PC-9 (cell line): ENCODE data around the gene PTPRM.

ENCODE experiments used
- CTCF ChIP-seq: fragments of 200-600 bp; sonication (generic); conservative IDR thresholded peaks from 2 replicates; pipeline ENCODE4 v1.6.1; 2017; ENCODE audit warnings: mixed run types, antibody characterized with exemption, mild to moderate bottlenecking, moderate library complexity
- EZH2 ChIP-seq: fragments of 200-600 bp; sonication (generic); IDR thresholded peaks from 2 replicates; pipeline ENCODE4 v1.8.0; 2017; ENCODE audit warnings: antibody characterized with exemption, low read depth

- TF ChIP-seq CTCF (no peak), EZH2 (no peak)
Measured at GRCh38 chr18:7901657-7902056, 334.5 kb downstream of the PTPRM start.
